HG02610 (cell line): Measurements from ENCODE around the gene KCNRG.
A peak's percentile ranks its signal among the peaks of the same experiment; 100 is the strongest.
"Not testable (repeated sequence)": the region's sequence is repeated elsewhere in the genome, so short reads cannot be mapped to it uniquely, and the experiment has no call there.

ENCODE experiments used
- ATAC-seq: cut with Tn5 transposase; IDR thresholded peaks from one replicate; pipeline ENCODE4 v1.9.1; 2021; ENCODE audit warnings: mild to moderate bottlenecking, moderate library complexity; ENCODE audit not compliant: unreplicated experiment

The KCNRG gene

GRCh38 chr13:50015258-50015657 is at the start of gene KCNRG:
Gene KCNRG, plus strand, starts transcription at chr13:50015444. Its CDS starts 50 bp downstream, at chr13:50015494.
- ATAC-seq = no peak

GRCh38 chr13:49967456-49967855 is 47.8 kb upstream of the KCNRG start:
- ATAC-seq = no peak

GRCh38 chr13:49972709-49973108 is 42.5 kb upstream of the KCNRG start:
- no peak for ATAC-seq

GRCh38 chr13:49975826-49976225 is 39.4 kb upstream of the KCNRG start:
- ATAC-seq = no peak

- no peak for ATAC-seq
Observed at GRCh38 chr13:49976314-49977258, 38.7 kb upstream of the KCNRG start.

GRCh38 chr13:49977992-49978391 is 37.3 kb upstream of the KCNRG start:
- ATAC-seq = no peak

- no peak for ATAC-seq
Observed at GRCh38 chr13:49980266-49980665, 35.0 kb upstream of the KCNRG start.

- ATAC-seq = no peak
Observed at GRCh38 chr13:49985129-49985528, 30.1 kb upstream of the KCNRG start.

GRCh38 chr13:49986471-49986870 is 28.8 kb upstream of the KCNRG start:
- ATAC-seq = no peak

GRCh38 chr13:49990612-49991011 is 24.6 kb upstream of the KCNRG start:
- ATAC-seq = not testable (repeated sequence)

- no peak for ATAC-seq
Observed at GRCh38 chr13:49993111-49993510, 22.1 kb upstream of the KCNRG start.

- ATAC-seq = no peak
Observed at GRCh38 chr13:49993666-49994065, 21.6 kb upstream of the KCNRG start.

- peak; percentile 36 for ATAC-seq
Observed at GRCh38 chr13:49995625-49996101, 19.6 kb upstream of the KCNRG start.

GRCh38 chr13:49996161-49996915 is 18.9 kb upstream of the KCNRG start:
- ATAC-seq = peak; percentile 54

GRCh38 chr13:49996951-49997895 is 18.0 kb upstream of the KCNRG start, which contains the start of gene TRIM13:
Gene TRIM13, plus strand, starts transcription at chr13:49997042. Its CDS starts 14,899 bp downstream, at chr13:50011941.
- peak; percentile 64 for ATAC-seq

GRCh38 chr13:49997955-49998354 is 17.3 kb upstream of the KCNRG start:
- no peak for ATAC-seq

- no peak for ATAC-seq
Observed at GRCh38 chr13:49998714-49999624, 16.3 kb upstream of the KCNRG start.

- no peak for ATAC-seq
Observed at GRCh38 chr13:50001287-50001686, 14.0 kb upstream of the KCNRG start.

GRCh38 chr13:50006426-50007135 is 8.7 kb upstream of the KCNRG start:
- ATAC-seq = no peak
